ENCODE data around the gene PRDM16. TPM values are rescaled to one million over a fixed set of nuclear protein-coding genes. Genes with fewer than 3 reads are reported as not detected.

Gene PRDM16
- total RNA-seq, 4 donors from 2014 or later, result 0.26 to 7.7 (median 0.35) TPM; not detected in 1

DNA sequence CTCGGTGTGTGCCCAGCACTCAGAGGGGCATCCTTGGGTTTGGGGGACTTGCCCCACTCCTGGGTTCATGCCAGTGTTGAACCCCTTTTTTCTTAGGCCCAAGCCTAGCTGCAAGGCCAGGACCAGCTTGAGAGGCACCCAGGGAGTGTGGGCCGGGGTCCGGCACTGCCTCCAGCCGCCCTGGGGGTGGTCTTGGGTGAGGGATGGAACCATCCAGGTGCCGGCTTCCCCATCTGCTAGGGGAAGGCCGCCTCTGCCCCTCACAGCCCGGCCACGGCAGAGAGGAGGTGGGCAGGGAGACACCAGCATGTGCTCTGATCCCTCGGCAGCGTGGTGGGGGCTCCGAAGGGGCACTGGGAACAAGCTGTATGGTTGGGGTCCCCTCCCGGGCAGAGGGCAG lies 335.3 kb downstream of the PRDM16 start:
- Histone ChIP-seq H3K27ac (no peak overlapping the region), H3K4me1 (peaks cover 0 to 14% of the 10 kb centered on the region in 2 donors), H3K4me3 (no peak overlapping the region), H3K36me3 (no peaks in the 10 kb centered on the region), H3K9me3 (no peaks in the 10 kb centered on the region), H3K27me3 (no peaks in the 10 kb centered on the region)
- intact Hi-C loops (cut with DNase I; ENCODE audit: low total_unique reads), result no loop called here
- DNase-seq, result no peak
- TF ChIP-seq, protein P1, sequence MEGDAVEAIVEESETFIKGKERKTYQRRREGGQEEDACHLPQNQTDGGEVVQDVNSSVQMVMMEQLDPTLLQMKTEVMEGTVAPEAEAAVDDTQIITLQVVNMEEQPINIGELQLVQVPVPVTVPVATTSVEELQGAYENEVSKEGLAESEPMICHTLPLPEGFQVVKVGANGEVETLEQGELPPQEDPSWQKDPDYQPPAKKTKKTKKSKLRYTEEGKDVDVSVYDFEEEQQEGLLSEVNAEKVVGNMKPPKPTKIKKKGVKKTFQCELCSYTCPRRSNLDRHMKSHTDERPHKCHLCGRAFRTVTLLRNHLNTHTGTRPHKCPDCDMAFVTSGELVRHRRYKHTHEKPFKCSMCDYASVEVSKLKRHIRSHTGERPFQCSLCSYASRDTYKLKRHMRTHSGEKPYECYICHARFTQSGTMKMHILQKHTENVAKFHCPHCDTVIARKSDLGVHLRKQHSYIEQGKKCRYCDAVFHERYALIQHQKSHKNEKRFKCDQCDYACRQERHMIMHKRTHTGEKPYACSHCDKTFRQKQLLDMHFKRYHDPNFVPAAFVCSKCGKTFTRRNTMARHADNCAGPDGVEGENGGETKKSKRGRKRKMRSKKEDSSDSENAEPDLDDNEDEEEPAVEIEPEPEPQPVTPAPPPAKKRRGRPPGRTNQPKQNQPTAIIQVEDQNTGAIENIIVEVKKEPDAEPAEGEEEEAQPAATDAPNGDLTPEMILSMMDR (IDR thresholded peaks at IDR 0.05), result no peak
- TF ChIP-seq POLR2A (IDR thresholded peaks at IDR 0.05), result no peak

DNA sequence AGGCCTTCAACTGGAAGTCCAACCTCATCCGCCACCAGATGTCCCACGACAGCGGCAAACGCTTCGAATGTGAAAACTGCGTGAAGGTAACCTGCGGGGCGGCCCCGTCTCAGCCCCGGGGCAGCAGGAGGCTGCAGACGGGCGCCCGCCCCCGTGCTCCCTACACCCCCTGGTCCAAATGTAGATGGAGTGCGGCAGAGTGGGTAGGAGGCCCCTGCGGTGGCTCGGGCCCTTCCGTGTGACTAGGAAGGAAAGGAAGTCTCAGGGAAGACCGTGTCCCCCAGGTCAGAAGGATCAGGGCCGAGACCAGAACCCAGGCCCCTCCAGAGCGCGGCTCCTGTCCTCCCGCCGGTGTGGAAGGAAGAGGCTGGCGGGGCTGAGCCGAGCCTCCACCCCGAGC lies 335.8 kb downstream of the PRDM16 start:
- no peak for DNase-seq
- Histone ChIP-seq H3K27ac (no peak overlapping the region), H3K9me3 (no peaks in the 10 kb centered on the region), H3K27me3 (no peaks in the 10 kb centered on the region), H3K36me3 (no peaks in the 10 kb centered on the region), H3K4me3 (no peak overlapping the region), H3K4me1 (peaks cover 0 to 14% of the 10 kb centered on the region in 2 donors)
- TF ChIP-seq, protein P1 (IDR thresholded peaks at IDR 0.05), result no peak
- TF ChIP-seq POLR2A (IDR thresholded peaks at IDR 0.05), result no peak
- intact Hi-C loops (cut with DNase I; ENCODE audit: low total_unique reads), result no loop called here

DNA sequence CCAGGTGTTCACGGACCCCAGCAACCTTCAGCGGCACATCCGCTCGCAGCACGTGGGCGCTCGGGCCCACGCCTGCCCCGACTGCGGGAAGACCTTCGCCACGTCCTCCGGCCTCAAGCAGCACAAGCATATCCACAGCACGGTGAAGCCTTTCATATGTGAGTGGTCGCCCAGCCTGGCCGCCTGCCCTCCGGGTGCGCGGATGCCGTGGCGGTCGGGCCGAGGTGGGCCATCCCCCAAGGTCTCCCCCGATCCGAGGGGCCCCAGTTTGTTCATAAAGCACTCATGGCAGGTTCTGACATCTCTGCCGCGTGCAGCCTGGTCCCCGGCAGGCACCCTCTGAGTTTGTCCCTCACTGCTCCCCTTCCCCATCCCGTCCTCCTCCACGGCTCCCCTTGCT lies 336.5 kb downstream of the PRDM16 start:
- intact Hi-C loops (cut with DNase I; ENCODE audit: low total_unique reads), result no loop called here
- no peaks in the 10 kb centered on the region for H3K27me3 ChIP-seq

DNA sequence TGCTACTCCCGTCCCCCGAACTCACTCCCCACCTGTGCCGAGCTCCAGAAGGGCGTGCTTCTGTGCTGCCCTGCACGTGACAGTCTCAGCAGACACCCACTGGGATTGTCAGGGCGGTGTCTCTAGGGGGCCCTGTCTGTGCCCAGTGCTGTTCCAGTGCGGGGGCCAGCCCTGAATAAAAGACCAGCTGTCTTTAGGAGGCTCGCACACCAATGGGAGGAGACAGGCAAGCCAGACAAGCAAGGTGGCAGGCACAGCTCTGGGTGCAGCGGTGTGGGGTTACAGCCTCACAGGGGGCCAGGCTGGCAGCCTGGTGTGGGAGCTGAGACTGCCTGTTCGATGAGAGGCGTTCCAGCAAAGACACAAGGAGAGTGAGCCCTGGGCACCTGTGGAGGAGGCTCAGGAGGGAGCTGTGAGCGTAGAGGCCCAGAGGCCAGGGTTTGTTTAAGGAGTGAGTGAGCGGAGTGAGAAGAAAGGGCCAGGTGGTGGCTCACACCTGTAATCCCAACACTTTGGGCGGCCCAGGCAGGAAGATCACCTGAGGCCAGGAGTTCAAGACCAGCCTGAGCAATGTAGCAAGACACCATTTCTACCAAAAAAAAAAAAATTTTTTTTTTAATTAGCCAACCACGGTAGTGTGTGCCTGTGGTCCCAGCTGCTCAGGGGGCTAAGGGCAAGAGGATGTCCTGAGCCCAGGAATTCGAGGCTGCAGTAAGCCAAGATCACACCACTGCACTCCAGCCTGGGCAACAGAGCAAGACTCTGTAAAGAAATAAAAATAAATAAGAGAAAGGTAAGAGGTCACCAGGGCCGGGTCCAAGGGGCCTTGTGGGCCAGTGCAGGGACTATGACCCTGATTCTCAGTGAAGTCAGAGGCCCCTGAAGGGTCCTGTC lies 337.2 kb downstream of the PRDM16 start:
- H3K4me3 ChIP-seq, result no peak overlapping the region
- TF ChIP-seq, protein P1 (IDR thresholded peaks at IDR 0.05), result no peak
- no peak for TF ChIP-seq POLR2A (IDR thresholded peaks at IDR 0.05)
- H3K27me3 ChIP-seq, result no peaks in the 10 kb centered on the region
- H3K27ac ChIP-seq, result no peak overlapping the region
- H3K9me3 ChIP-seq, result no peaks in the 10 kb centered on the region
- peaks cover 0 to 14% of the 10 kb centered on the region in 2 donors for H3K4me1 ChIP-seq
- no peak for DNase-seq
- intact Hi-C loops (cut with DNase I; ENCODE audit: low total_unique reads), result no loop called here
- no peaks in the 10 kb centered on the region for H3K36me3 ChIP-seq

More for the DNA sequence above, 336.5 kb downstream of the PRDM16 start:
- H3K36me3 ChIP-seq, result no peaks in the 10 kb centered on the region
- H3K27ac ChIP-seq, result no peak overlapping the region
- no peak overlapping the region for H3K4me3 ChIP-seq
- peaks cover 0 to 14% of the 10 kb centered on the region in 2 donors for H3K4me1 ChIP-seq
- no peaks in the 10 kb centered on the region for H3K9me3 ChIP-seq
- DNase-seq, result no peak
- TF ChIP-seq, protein P1 (IDR thresholded peaks at IDR 0.05), result no peak

DNA sequence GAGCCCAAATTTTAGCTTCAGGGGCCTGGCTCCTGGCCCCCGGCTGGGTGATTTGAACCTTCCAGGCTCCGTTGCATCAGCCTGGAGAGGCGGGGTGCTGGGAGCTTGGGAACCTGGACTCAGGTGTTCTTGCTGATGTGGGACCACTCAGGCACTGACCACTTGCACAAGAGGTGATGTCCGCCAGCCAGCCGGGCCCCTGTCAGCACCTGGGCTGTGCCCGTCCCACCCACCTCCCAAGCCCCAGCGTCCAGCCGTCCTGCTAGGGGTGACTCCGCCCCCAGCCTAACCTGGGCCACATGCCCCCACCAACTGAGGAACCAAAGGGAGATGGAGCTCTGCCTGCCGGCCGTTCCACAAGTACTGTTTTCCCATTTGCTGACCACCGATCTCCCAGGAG lies 338.0 kb downstream of the PRDM16 start:
- H3K9me3 ChIP-seq, result no peaks in the 10 kb centered on the region
- H3K4me1 ChIP-seq, result peaks cover 0 to 13% of the 10 kb centered on the region in 2 donors
- no peak for TF ChIP-seq POLR2A (IDR thresholded peaks at IDR 0.05)
- TF ChIP-seq, protein P1 (IDR thresholded peaks at IDR 0.05), result no peak
- no peaks in the 10 kb centered on the region for H3K27me3 ChIP-seq
- no peak overlapping the region for H3K4me3 ChIP-seq
- intact Hi-C loops (cut with DNase I; ENCODE audit: low total_unique reads), result no loop called here
- no peaks in the 10 kb centered on the region for H3K36me3 ChIP-seq
- DNase-seq, result no peak
- H3K27ac ChIP-seq, result no peak overlapping the region

Measured in uterus (tissue), 4 donors.